22Rv1 (cell line): ENCODE measurements around the gene NTPCR.
"Not testable (repeated sequence)": the region's sequence is repeated elsewhere in the genome, so short reads cannot be mapped to it uniquely, and the experiment has no call there.

Experiments used
- H3K27ac ChIP-seq: fragments of 450-650 bp; 2 replicates; pipeline ENCODE4 v1.5.1; 2017
- ZFX ChIP-seq: fragments of 450-650 bp; IDR thresholded peaks from 2 replicates; pipeline ENCODE4 v1.6.1; 2017; ENCODE audit warnings: antibody characterized with exemption, borderline replicate concordance
- TF ChIP-seq, protein P1 (sequence below): fragments of 450-650 bp; IDR thresholded peaks from 2 replicates; pipeline ENCODE4 v1.5.1; 2017; ENCODE audit warnings: mild to moderate bottlenecking

NTPCR gene

DNA sequence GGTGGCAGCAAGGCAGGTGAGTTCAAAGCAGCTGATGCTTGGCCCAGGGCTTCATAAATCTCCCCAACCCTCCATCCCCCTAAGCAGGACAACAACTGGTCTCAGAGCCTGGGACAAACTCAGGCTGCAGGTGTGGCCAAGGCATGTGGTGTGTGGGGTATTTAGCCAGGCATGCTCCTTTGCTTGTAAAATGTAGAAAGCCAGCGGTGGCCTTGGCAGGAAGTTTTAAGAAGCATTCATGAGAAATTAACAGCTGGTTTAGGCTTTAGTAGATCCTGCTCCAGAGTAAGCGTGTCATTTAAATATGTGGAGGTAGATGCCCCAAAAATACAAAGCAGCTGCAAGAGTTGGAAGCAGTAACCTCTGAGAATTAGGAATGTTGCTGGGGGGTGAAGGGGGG is 44.8 kb downstream of the NTPCR start:
- no peak for TF ChIP-seq ZFX
- TF ChIP-seq, protein P1, sequence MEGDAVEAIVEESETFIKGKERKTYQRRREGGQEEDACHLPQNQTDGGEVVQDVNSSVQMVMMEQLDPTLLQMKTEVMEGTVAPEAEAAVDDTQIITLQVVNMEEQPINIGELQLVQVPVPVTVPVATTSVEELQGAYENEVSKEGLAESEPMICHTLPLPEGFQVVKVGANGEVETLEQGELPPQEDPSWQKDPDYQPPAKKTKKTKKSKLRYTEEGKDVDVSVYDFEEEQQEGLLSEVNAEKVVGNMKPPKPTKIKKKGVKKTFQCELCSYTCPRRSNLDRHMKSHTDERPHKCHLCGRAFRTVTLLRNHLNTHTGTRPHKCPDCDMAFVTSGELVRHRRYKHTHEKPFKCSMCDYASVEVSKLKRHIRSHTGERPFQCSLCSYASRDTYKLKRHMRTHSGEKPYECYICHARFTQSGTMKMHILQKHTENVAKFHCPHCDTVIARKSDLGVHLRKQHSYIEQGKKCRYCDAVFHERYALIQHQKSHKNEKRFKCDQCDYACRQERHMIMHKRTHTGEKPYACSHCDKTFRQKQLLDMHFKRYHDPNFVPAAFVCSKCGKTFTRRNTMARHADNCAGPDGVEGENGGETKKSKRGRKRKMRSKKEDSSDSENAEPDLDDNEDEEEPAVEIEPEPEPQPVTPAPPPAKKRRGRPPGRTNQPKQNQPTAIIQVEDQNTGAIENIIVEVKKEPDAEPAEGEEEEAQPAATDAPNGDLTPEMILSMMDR = no peak
- H3K27ac ChIP-seq = no peak overlapping the region

- TF ChIP-seq, protein P1 = no peak
- TF ChIP-seq ZFX = no peak
- H3K27ac ChIP-seq = no peak overlapping the region
Measured at GRCh38 chr1:232996143-232996542, 45.7 kb downstream of the NTPCR start.

DNA sequence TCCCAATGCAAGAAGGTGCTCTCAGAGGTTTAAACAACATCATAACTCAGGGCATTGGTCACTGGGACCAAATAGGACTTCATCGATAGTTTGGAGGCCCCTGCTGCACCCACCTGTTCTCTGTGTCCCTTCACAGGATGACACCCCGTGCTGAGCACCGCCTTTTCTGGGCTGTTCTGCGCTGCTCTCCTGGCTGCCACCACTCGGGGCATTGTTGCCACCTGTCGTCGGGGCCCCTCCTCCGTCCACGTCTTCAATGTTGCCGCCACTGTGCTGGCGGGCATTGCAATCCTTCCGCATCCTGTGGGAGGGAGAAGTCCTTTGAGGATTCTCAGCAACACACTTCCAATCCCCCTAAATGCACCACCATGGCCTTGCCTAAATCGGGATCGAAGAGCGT is 47.7 kb downstream of the NTPCR start:
- no peak for TF ChIP-seq ZFX
- TF ChIP-seq, protein P1 = no peak
- no peak overlapping the region for H3K27ac ChIP-seq

GRCh38 chr1:232998646-232999045 is 48.2 kb downstream of the NTPCR start:
- TF ChIP-seq ZFX = no peak
- TF ChIP-seq, protein P1 = no peak
- no peak overlapping the region for H3K27ac ChIP-seq

DNA sequence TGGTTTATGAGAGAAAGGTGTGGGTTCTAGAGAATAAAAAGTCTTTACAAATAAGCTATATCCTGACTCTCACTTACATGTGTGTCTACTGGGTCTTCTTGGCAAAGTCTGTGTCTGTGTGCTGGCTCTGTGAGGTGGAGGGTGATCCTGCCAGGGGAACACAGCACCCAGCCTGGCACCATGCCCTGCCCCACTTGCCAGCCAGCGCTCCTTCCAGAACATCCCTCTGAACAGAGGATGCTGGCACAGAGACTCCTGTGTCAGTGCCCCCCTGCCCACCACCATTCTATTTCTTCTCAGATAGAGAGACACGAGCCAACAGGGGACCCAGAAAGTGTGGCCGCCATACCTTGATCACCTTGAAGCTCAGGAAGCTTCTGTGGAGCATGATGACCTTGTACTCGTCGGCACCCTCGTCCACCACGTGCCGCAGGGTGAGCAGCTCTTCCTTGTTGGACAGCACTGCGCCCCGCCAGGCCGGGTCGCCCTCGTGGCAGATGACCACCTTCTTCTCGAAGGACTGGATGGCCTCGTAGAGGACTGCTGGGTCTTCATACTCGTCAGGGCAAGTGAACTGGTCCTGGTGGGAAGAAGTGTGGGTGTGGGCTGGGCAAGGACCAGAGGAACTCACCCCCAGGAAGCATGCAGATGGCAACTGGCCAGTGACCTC is 49.7 kb downstream of the NTPCR start:
- TF ChIP-seq, protein P1 = no peak
- no peak for TF ChIP-seq ZFX
- H3K27ac ChIP-seq = no peak overlapping the region

- not testable (repeated sequence) for H3K27ac ChIP-seq
Measured at GRCh38 chr1:233003638-233004037, 53.2 kb downstream of the NTPCR start.

- no peak overlapping the region for H3K27ac ChIP-seq
- TF ChIP-seq, protein P1 = no peak
- TF ChIP-seq ZFX = no peak
Measured at GRCh38 chr1:233004451-233004850, 54.0 kb downstream of the NTPCR start.

GRCh38 chr1:233005156-233005555 is 54.7 kb downstream of the NTPCR start:
- TF ChIP-seq, protein P1 = no peak
- no peak for TF ChIP-seq ZFX
- no peak overlapping the region for H3K27ac ChIP-seq
